OCI-M2 (cell line): ENCODE data around the gene HPS1.

ENCODE experiments used
- DNase-seq: peaks from one replicate; lab custom pipeline; 2025; ENCODE audit not compliant: unreplicated experiment; lab: John Stamatoyannopoulos, UW

Gene HPS1

DNA sequence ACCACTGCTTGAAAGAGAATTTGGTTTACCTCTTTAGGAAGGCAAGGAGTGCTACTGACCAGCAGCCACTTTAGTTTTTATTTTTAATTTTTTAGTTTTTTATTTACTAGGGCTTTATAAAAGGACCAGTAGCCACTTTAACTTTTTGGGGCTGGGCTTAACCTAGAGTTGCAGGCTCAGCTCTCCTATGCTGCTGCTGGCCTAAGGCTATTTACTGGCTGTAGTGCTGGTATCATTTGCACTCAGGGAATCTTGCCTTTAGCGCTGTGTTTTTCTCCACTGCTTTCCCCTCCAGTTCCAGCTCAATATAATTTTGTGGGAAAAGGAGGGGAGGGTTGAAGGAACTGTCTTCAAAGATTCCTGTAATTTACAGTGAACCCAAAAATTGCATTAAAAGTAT, 13.4 kb downstream of the HPS1 start:
- DNase-seq, result no peak

DNA sequence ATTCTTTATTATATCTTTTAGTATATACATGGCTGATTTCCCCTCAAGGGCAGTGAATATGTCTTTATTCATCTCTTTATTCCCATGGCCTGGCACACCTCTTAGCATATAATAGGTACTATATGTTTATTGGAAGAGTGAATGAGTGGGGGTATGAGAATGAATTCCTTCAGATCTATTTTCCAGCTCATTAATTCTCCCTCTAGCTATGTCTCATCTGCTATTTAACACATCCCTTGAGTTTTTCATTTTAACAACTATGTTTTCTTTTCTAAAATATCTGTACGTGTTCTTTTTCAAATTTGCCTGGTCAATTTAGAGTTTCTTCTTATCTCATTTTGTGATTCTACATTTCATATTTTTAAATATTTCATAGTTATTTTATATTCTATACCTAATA, 14.4 kb downstream of the HPS1 start:
- DNase-seq, result no peak

DNA sequence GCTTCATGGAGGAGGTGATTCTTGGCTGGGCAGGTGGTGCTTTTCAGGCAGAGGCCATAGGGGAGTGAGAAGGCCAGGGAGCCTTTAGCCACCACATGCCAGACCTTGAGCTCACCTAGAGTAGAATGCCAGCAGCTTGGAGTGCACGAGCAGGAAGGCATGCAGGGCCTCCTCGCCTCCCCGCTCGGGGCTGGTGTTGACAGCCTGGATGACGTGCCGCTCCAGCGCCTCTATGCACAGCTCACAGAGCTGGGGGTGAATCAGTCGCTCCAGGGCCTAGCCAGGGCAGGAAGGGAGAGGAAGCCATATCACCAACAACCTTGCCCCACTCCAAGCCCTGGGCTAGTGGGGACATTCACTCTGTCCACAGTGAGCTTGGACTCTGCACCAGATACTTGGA, 15.7 kb downstream of the HPS1 start:
- DNase-seq, result no peak

DNA sequence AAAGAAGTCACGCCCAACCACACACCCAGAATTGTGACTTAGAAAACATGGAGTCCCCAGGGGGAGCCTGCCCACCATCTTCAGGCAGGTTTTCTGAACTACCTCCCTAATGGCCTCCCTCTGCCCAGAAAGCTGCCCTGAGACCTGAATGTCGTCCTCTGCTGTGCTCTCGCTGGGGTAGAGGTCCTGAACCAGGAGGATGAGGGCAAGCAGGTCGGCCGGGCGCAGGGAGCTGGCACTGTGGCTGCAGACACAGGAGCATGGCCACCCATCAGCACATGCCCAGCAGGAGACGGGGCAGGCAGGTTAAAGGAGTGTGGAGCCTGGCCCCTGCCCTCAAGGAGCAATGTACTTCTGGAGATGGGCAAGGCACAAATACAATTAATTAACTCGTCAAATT, 16.3 kb downstream of the HPS1 start:
- DNase-seq, result no peak

DNA sequence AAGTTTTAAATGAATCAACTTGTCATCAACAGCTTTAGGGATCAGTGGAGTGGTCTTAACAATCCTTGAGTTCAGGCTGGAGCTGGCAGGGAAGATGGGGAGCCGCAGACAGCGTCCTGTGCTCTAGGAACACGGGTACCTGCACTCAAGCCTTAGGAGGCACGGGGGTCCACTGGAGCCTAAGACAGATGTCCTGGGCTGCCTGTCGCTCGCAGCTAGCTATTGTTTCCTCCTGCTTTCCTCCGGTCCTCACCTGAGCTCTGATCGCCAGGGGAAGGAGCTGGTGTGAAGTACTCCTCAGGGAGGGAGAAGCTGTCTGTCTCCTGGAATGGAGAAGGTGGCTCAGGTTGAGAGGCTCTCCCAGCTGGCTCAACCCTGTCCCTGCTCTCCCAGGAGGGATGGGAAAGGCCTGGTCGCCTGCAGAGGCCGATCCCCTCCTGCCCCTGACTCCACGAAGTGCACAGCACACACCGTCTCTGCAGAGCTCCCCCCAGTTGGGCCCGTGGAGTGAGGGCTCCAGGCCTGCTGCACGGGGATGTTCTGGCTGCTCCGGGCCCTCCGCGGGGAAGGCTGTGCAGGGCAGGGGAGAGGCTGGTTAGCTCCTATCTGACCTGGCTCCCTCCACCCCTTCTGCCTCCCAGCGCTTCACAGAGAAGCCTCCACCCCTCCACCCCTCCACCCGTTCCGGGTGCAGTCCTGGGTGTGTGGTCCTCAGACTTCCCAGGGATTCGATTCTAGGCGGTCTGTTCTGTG, 17.2 kb downstream of the HPS1 start:
- DNase-seq, result no peak

DNA sequence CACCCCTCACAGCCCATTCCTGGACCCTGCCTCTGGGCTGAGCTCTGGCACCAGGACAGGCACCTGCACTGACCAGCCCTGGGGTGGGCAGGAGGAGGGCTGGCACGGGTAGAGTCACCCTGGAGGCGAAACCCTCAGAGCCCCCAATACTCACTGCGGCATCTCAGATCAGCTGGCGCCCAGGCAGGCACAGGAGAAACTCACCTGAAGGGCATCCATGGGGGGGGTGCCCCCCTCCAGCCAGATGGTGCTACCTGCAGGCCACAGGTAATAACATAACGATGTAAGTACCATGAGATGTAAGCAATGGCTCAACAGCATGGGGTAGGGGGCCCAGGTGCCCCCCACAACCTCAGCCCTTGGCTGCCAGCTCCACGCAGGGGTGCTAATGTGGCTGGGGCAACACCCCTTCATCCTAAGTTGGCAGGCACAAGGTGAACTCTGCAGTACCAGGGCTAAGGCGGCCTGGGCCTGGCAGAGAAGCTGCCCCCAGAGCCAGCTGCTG, 19.7 kb downstream of the HPS1 start:
- DNase-seq, result no peak

DNA sequence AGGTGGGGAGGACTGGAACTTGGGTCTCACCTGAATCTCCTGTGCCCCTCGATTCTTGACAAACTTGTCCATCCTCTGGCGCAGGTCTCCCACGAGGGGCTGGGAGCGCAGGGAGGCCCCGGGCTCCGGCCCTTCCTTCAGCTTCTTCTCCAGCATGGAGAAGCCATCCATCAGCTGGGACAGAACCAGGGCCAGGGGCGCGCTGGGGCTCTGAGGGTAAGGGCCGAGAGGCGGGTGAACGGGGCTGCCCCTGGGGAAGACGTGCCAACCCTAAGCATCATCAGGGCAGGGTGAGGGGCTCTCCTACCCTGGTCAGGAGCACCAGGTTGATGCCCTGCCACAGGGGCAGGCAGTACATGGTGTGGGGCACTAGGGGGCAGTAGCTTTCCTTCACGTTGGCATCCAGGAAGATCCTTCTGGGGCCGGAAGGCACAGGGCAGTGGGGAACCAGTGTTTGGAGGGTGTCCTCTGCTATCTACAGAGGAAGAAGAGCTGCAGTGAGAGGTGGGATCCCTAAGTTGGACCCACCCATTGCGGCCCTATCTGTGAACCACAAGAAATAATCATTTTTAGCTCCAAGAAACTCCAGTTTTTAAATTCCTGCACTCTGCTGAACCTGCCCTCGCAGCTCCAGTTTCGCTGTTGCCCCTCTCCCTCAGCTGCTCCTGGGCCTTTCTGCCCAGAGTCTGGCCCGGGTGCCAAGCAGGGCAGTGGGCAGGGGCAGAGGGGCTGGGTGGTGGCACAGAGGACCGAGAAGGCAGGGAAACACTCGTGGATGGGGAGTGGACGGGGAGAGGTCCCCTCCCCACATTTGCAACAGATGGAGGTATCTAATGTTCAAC, 21.0 kb downstream of the HPS1 start:
- DNase-seq, result no peak

DNA sequence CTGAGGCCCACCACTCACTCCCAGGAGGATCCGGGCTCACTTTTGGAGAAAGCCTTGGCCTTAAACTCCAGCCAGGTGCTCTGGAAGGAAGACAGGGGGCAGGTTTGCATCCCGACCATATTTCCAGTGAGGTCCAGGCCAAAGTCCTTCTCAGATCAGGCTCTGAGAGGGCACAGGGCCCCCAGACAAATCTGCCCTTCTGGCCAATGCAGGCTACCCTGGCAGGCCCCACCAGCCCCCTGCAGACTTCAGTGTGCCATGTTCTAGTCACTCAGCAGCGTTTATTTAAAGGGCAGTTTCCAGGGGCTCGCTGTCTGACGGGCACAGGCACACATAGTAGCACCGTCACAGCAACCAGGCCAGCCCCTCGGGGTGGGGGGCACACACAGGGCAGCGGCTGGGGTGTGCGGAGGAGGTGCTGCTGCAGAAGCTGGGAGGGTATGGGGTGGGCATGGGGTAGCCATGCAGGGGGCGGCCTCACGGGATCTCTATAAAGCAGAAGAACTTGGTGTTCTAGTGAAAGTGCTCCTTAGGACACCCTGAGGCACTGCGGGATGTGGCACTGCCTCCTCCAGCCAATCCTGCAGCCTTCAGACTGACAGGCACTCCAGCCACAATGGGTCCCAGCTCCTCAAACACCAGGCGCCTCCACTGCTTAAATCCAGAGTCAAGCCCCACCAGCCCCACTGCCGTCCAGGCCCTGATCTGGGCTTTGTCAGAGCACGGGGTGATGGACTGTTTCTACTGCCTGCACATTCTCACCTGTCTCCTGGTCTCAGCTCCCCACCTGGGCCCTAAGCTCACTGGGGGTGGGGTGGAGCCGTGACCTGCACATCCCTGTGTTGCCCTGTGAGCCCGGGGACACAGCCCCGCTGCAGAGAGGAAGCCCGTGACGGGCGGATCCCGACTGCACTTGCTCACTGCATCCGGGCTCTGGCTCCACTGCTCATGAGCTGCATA, 22.2 kb downstream of the HPS1 start:
- DNase-seq, result no peak

DNA sequence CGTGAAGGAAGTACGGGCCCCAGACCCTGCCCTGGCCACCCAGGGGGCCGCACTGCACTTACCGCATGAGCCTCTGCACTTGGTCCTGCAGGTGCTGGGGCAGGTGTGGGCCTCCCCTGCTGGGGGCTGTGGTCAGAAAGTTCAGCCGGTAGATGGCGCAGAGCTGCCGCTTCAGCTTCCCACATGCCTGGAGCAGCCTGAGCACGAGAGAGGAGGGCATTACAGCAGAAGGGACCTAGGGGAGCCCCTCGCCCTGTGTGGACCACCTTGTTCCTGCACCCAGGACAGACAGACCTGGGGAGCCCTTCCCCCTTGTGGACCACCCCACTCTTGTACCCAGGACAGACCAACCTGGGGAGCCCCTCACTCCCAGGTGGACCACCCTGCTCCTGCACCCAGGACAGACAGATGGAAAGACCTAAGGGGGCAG, 23.0 kb downstream of the HPS1 start:
- DNase-seq, result no peak

DNA sequence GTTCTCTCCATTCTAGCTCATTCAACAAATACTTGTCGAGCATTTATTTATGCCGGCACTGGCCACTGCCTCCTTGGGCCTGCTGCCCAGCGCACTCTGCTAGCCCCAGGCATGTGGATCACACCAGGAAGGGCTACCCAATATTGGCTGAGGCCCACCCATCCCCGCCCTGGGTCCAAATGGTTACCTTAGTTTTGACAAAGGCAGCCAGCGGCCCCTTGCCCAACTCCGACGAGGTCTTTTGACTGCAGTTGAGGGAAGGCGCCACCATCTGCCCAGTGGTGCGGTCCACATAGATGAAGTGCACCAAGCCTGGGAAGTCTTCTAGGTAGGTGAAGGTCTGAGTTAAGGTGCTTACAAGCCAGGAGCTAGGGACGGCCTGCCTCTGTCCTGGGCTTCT, 24.6 kb downstream of the HPS1 start:
- DNase-seq, result no peak

DNA sequence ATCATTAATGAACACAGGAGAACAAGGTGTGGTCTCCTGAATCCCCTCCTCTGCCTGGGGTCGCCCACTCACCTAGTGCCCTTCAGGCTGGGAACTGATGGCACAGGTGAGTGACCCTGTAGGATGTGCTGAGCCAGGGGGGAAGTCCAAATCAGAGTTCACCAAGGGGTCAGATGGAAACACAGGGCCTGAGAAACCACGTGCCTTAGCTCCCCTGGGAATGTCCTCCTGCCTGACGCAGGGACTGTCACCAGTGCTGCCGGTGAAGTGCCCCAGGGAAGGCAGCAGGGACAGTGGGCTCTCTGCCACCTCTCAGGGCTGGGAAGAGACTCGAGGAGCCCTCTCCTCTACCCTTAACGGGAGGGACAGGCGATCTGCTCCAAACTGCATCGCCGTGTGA, 25.9 kb downstream of the HPS1 start:
- DNase-seq, result no peak

DNA sequence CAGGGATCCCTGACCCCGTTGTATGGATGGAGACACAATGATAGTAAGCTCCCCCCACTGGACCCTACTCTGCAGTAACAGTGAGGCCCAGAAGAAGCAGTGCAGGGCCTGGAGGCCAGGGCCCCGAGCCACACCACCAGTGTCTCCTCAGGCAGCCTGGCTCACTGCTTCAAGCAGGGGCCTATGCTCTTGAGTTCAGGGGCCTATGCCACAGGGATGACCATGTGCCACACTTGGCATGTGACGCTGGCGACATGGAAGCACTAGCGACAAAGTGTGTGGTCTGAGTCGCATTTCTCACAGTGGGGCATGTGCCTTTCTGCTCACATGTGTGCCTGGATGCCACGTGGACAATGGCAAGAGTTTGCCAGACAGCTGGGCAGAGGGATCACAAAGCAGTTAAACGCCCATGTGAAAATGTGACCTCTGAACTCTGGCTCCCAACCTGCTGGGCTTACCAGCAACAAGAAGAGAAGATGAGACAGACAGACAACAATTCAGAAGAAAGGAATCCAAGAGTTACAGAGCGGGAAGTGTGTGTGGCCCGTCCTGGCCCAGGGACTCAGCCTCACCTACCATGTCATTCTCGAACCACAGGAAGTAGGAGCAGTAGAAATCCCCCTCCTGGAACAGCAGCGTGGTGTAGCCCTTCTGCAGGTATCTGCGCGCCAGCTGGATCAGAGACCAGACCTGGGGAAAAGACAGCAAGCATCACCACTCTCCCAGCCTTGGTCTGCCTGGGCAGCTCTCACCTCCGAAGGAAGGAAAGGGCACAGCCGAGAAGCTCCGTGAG, 27.1 kb downstream of the HPS1 start:
- DNase-seq, result no peak

DNA sequence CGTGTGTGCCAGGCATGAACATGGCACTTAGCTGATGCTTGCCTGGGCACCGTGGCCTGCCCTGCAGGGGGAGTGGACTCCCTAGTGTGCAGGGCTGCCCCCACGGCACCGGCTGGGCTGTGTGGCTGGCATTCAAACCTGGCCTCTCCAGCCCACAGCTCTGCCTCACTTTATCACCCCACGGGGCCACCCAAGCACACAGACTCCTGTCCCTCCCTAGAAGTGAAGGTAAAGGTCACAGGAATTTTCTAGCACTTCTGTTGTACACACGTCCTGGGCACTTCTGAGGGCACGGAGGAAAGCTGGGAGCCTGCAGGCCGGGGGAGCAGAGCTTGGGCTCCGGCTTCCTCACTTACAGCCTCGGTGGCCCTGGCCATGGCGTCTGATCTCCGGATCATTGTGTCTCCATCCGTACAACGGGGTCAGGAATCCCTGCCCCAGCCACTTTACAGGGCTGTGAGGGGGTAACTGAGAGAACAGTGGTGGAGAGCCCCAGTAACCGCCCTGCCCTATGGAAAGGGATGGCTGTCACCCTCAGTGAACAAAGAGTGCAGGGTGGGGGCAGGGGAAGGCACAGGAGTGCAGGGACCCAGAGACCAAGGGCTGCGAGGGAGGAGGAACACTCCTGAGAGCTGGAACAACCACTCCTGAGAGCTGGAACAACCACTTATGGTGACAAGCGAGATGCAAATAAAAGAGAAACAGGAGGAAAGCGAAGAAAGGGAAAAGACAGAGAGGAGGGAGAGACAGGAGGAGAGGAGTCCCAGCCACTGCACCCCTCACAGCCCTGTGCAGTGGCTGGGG, 27.9 kb downstream of the HPS1 start:
- DNase-seq, result no peak

DNA sequence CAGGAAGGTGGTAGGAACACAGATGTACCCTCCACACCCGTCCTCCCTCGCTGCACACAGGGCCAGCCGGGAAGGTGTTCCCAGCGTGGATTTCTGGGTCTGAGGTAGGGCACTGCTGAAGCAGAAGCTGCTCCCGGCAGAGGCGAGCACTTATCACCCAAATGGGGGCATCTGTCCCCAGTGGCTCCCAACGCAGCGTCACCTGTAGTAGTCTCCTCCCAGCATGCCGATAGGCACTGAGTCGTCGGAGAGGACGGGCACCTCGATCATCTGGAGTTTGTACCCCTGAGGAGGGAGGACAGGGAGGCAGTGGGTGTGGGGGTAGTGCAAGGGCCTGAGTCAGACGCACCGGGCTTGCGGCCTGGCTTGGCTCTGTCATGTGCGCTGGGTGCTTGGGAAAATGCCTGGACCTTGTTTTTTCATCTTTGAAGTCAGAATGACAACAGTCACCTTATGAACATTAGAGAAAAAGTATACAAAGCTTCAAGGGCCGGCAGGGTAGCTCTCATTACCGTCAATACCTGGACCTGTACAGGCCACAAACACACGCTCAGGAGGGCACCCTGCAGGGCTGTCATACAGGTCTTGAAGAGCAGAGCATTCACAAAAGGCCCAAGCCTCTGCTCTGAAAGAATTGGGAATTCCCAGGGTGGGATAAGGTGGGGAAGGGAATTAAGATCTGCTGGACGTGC, 28.6 kb downstream of the HPS1 start:
- DNase-seq, result no peak

DNA sequence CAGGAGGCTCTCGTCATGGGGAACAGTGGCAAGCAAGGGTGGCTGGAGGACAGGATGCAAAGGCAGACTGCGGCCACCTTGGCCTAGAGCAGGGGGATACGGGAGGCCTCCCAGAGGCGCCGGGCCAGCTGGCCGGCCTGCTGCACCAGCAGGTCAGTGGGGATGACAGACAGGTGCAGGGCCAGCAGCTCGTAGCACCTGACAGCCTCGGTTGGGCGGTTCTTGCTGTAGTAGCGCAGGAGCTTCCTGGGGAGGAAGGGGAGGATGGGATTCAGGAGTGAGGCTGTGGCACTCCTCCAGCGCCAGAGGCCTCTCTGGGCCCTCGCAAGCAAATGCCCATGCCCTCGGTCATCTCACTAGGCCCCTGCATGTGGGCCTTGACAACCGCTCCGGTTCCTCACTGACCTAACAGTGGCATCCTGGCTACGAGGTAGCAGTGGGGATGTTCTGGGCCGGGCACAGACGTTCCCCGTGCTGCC, 29.2 kb downstream of the HPS1 start:
- DNase-seq, result no peak

DNA sequence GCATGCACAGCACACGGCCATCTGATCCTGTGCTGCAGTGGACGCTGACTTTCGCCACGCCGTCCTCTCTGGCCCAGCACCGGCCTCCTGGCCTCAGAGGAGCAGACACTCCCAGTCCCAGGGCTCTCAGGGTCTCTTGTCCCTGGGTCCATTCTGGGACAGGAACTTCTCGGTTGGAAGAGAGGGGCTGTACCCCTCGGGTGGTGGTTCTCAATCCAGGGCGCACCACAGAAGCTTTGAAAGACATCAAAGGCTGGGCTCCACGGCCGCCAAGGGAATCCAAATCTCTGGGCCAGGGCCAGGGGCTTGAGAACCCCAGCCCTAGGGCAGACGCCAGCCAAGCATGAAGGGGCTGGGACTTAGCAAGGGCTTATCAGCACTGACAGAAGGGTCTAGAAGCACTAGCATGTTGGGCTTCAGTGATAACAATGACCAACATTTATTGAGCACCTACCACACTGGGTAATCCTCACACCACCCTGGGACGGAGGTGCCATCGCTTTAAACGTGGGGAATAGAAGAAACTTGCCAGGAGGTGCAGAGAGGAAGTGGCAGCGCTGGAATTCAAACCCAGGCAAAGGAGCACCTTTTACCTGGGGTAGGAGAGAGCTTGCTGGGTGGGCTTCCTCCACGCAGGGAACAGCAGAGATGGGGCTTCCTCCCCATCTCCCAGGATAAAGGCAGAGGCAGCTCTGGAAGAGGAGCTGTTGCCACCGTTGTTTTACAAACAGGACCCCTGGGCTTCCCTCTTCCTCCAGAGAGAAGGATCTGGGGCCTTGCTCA, 29.9 kb downstream of the HPS1 start:
- no peak for DNase-seq

DNA sequence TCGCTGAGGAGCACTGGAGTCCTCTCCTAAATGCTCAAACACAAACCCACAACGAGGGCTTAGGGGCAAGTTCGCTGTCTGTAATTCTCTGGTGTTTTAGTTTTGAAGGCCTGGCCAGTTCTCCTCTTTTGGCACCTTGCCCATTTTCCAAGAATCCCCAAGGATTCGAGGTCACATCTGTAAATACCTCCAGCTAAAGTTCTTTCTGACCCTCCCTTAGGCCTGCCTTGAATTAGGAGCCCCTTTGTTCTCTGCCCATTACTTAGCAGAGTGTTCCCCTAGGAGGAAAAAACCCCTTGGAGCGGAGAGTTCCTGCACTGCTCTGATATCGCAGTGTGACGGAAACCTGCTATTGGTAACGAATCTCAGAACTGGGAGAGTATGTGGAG, 31.0 kb downstream of the HPS1 start:
- no peak for DNase-seq
